Body of pancreas (tissue), 4 donors: ENCODE data around the gene USP36.

ENCODE experiments used
- POLR2A ChIP-seq, 3 donors: fragments of 450-650 bp; IDR thresholded peaks; one replicate each; pipeline ENCODE4 v1.6.1; 2016; ENCODE audit warnings: antibody characterized with exemption in 3 of 3, mild to moderate bottlenecking in 2 of 3
- TF ChIP-seq, protein P1 (sequence below), 7 experiments: fragments of 450-650 bp in 4 of 7; fragments of 200-600 bp in 3 of 7; sonication (generic) in 3 of 7; IDR thresholded peaks; one replicate each; pipeline ENCODE4 v1.5.1; 2016 to 2019; ENCODE audit warnings: antibody characterized with exemption in 7 of 7

- TF ChIP-seq, protein P1, sequence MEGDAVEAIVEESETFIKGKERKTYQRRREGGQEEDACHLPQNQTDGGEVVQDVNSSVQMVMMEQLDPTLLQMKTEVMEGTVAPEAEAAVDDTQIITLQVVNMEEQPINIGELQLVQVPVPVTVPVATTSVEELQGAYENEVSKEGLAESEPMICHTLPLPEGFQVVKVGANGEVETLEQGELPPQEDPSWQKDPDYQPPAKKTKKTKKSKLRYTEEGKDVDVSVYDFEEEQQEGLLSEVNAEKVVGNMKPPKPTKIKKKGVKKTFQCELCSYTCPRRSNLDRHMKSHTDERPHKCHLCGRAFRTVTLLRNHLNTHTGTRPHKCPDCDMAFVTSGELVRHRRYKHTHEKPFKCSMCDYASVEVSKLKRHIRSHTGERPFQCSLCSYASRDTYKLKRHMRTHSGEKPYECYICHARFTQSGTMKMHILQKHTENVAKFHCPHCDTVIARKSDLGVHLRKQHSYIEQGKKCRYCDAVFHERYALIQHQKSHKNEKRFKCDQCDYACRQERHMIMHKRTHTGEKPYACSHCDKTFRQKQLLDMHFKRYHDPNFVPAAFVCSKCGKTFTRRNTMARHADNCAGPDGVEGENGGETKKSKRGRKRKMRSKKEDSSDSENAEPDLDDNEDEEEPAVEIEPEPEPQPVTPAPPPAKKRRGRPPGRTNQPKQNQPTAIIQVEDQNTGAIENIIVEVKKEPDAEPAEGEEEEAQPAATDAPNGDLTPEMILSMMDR (IDR thresholded peaks at IDR 0.05), result no peak
- TF ChIP-seq POLR2A (IDR thresholded peaks at IDR 0.05), result no peak
These were observed 13.6 kb downstream of the USP36 start for GRCh38 chr17:78826836-78827509.
